ENCODE data around the gene SLC9A3.

SLC9A3 gene

GRCh38 chr5:482506-482905 lies 41.7 kb downstream of the SLC9A3 start:
- TF ChIP-seq GATA2 (IDR thresholded peaks at IDR 0.05; ENCODE audit: low read depth, low read length), result no peak
- no peak for TF ChIP-seq GATA3 (IDR thresholded peaks at IDR 0.05; ENCODE audit: low read depth, low read length)

- TF ChIP-seq GATA3 (IDR thresholded peaks at IDR 0.05; ENCODE audit: low read depth, low read length), result no peak
- no peak for TF ChIP-seq GATA2 (IDR thresholded peaks at IDR 0.05; ENCODE audit: low read depth, low read length)
Observed at GRCh38 chr5:482021-482420, 42.2 kb downstream of the SLC9A3 start.

GRCh38 chr5:481347-481746 lies 42.9 kb downstream of the SLC9A3 start:
- TF ChIP-seq GATA3 (IDR thresholded peaks at IDR 0.05; ENCODE audit: low read depth, low read length), result no peak
- TF ChIP-seq GATA2 (IDR thresholded peaks at IDR 0.05; ENCODE audit: low read depth, low read length), result no peak

- no peak for TF ChIP-seq GATA2 (IDR thresholded peaks at IDR 0.05; ENCODE audit: low read depth, low read length)
- TF ChIP-seq GATA3 (IDR thresholded peaks at IDR 0.05; ENCODE audit: low read depth, low read length), result no peak
Observed at GRCh38 chr5:479566-480319, 44.5 kb downstream of the SLC9A3 start.

GRCh38 chr5:478982-479535 lies 45.2 kb downstream of the SLC9A3 start:
- TF ChIP-seq GATA2 (IDR thresholded peaks at IDR 0.05; ENCODE audit: low read depth, low read length), result no peak
- no peak for TF ChIP-seq GATA3 (IDR thresholded peaks at IDR 0.05; ENCODE audit: low read depth, low read length)

- TF ChIP-seq GATA2 (IDR thresholded peaks at IDR 0.05; ENCODE audit: low read depth, low read length) (no peak), GATA3 (IDR thresholded peaks at IDR 0.05; ENCODE audit: low read depth, low read length) (no peak)
Observed at GRCh38 chr5:478369-478981, 45.8 kb downstream of the SLC9A3 start.

GRCh38 chr5:477871-478270 lies 46.4 kb downstream of the SLC9A3 start:
- TF ChIP-seq GATA2 (IDR thresholded peaks at IDR 0.05; ENCODE audit: low read depth, low read length) (no peak), GATA3 (IDR thresholded peaks at IDR 0.05; ENCODE audit: low read depth, low read length) (no peak)

- TF ChIP-seq GATA2 (IDR thresholded peaks at IDR 0.05; ENCODE audit: low read depth, low read length) (no peak), GATA3 (IDR thresholded peaks at IDR 0.05; ENCODE audit: low read depth, low read length) (no peak)
Observed at GRCh38 chr5:477247-477646, 47.0 kb downstream of the SLC9A3 start.

- no peak for TF ChIP-seq GATA2 (IDR thresholded peaks at IDR 0.05; ENCODE audit: low read depth, low read length)
- TF ChIP-seq GATA3 (IDR thresholded peaks at IDR 0.05; ENCODE audit: low read depth, low read length), result no peak
Observed at GRCh38 chr5:476814-477175, 47.5 kb downstream of the SLC9A3 start.

- TF ChIP-seq GATA2 (IDR thresholded peaks at IDR 0.05; ENCODE audit: low read depth, low read length) (no peak), GATA3 (IDR thresholded peaks at IDR 0.05; ENCODE audit: low read depth, low read length) (no peak)
Observed at GRCh38 chr5:476102-476813, 48.0 kb downstream of the SLC9A3 start.

- TF ChIP-seq GATA3 (IDR thresholded peaks at IDR 0.05; ENCODE audit: low read depth, low read length) (no peak), GATA2 (IDR thresholded peaks at IDR 0.05; ENCODE audit: low read depth, low read length) (no peak)
Observed at GRCh38 chr5:475704-476101, 48.5 kb downstream of the SLC9A3 start.

GRCh38 chr5:474840-475661 lies 49.2 kb downstream of the SLC9A3 start:
- TF ChIP-seq GATA2 (IDR thresholded peaks at IDR 0.05; ENCODE audit: low read depth, low read length) (no peak), GATA3 (IDR thresholded peaks at IDR 0.05; ENCODE audit: low read depth, low read length) (no peak)

- no peak for TF ChIP-seq GATA2 (IDR thresholded peaks at IDR 0.05; ENCODE audit: low read depth, low read length)
- TF ChIP-seq GATA3 (IDR thresholded peaks at IDR 0.05; ENCODE audit: low read depth, low read length), result no peak
Observed at GRCh38 chr5:473551-474192, 50.6 kb downstream of the SLC9A3 start.

All from SH-SY5Y (cell line).